NK-92 treated with Interleukin-12 subunit alpha and Interleukin-12 subunit beta, amount 100 ng/mL, for 24 hours (cell line): ENCODE results near the gene BTN3A1.
"Not testable (repeated sequence)": the region's sequence is repeated elsewhere in the genome, so short reads cannot be mapped to it uniquely, and the experiment has no call there.

Source experiments
- DNase-seq: peaks from one replicate; lab custom pipeline; 2025; lab: John Stamatoyannopoulos, UW

The BTN3A1 gene

GRCh38 chr6:26401987-26402658, at the start of gene BTN3A1:
BTN3A1 (plus strand) TSS chr6:26402275; CDS start chr6:26405564, 3,289 bp downstream.
- peak; percentile 63 for DNase-seq

- no peak for DNase-seq
Measured at GRCh38 chr6:26352315-26352714, 49.8 kb upstream of the BTN3A1 start.

- DNase-seq: no peak
Measured at GRCh38 chr6:26354162-26354561, 47.9 kb upstream of the BTN3A1 start.

GRCh38 chr6:26355366-26355765, 46.7 kb upstream of the BTN3A1 start:
- no peak for DNase-seq

- DNase-seq: not testable (repeated sequence)
Measured at GRCh38 chr6:26357543-26357942, 44.5 kb upstream of the BTN3A1 start.

GRCh38 chr6:26358511-26358981, 43.5 kb upstream of the BTN3A1 start:
- no peak for DNase-seq

GRCh38 chr6:26359765-26360164, 42.3 kb upstream of the BTN3A1 start:
- no peak for DNase-seq

GRCh38 chr6:26360451-26361416, 41.3 kb upstream of the BTN3A1 start:
- DNase-seq: no peak

- no peak for DNase-seq
Measured at GRCh38 chr6:26361544-26361943, 40.5 kb upstream of the BTN3A1 start.

GRCh38 chr6:26362093-26362835, 39.8 kb upstream of the BTN3A1 start:
- DNase-seq: no peak

GRCh38 chr6:26362836-26363220, 39.2 kb upstream of the BTN3A1 start:
- DNase-seq: no peak

GRCh38 chr6:26363882-26364701, 38.0 kb upstream of the BTN3A1 start:
- no peak for DNase-seq

GRCh38 chr6:26365633-26365995, 36.5 kb upstream of the BTN3A1 start:
- no peak for DNase-seq

GRCh38 chr6:26366504-26366903, 35.6 kb upstream of the BTN3A1 start:
- peak; percentile 10 for DNase-seq

- DNase-seq: no peak
Measured at GRCh38 chr6:26367114-26367513, 35.0 kb upstream of the BTN3A1 start.

GRCh38 chr6:26371813-26372212, 30.3 kb upstream of the BTN3A1 start:
- not testable (repeated sequence) for DNase-seq

- DNase-seq: no peak
Measured at GRCh38 chr6:26372308-26373144, 29.5 kb upstream of the BTN3A1 start.

GRCh38 chr6:26375270-26375669, 26.8 kb upstream of the BTN3A1 start:
- DNase-seq: no peak

- no peak for DNase-seq
Measured at GRCh38 chr6:26377719-26378118, 24.4 kb upstream of the BTN3A1 start.

- DNase-seq: not testable (repeated sequence)
Measured at GRCh38 chr6:26378143-26378542, 23.9 kb upstream of the BTN3A1 start.

- no peak for DNase-seq
Measured at GRCh38 chr6:26379292-26379691, 22.8 kb upstream of the BTN3A1 start.
